Stimulated activated CD8-positive, alpha-beta memory T cell treated with anti-CD3 and anti-CD28 coated beads, Interleukin-4, amount 100 ng/mL, for 24 hours (primary cell): ENCODE data around the gene DGKI.

Source experiments
- DNase-seq: peaks from one replicate; pipeline ENCODE4 v3.0.0-alpha.2; 2020; ENCODE audit warnings: low read depth

DGKI gene

DNA sequence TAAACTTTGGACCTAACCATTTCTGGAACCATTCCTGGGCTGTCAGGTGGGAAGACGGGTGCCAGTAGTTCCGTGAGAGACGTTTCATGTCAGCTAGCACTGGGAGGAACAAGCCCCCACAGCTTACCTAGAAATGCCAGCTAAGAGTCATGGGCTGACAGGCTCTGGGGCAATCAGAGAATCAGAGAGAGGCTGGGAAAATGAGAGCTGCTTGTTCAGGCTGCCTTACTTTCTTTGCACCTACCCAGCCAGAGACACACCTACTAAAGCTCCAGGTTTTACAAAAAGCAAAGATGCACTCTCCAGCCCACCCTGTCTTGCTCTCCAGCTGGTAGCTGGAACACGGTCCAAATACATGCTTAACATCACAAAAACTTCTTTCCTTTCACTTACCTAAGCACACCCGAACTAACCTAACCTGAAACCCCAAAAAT, 503.9 kb downstream of the DGKI start:
- DNase-seq: no peak

DNA sequence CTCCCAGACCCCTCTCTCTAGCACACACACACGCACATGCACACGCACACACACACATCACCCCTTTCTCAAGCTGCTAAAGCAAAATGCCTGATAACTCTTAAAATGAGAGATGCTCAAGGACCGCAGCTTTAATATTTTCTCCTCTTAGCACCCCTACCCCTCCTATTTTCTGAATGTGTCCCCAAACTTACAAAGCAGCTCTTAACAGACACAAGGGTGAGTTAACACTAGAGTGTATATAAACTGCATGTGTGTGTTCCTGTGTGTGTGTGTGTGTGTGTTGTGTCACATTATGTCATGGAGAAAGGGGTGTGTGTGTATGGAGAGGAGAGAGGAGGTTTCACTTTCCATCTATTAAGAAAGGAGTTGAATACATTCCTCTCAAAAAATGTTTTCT, 504.5 kb downstream of the DGKI start:
- no peak for DNase-seq

DNA sequence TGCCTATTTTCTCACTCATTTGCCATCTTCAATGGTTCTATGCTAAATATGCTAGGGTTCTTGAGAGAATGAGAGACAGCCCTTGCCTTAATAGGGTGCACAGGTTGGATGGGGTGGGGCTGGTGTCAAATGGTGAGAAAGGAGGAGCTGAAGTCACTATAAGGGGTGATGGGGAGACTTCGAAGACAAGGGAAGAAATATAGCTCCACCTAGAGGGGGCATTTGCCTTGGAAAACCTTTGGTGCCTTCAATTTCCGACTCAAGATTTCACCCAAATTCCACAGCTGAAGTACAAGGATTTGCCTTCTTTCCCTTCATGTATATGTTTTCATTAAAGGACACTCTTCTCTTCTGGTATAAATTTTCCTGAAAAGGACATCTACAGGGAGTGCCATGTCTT, 508.9 kb downstream of the DGKI start:
- no peak for DNase-seq

DNA sequence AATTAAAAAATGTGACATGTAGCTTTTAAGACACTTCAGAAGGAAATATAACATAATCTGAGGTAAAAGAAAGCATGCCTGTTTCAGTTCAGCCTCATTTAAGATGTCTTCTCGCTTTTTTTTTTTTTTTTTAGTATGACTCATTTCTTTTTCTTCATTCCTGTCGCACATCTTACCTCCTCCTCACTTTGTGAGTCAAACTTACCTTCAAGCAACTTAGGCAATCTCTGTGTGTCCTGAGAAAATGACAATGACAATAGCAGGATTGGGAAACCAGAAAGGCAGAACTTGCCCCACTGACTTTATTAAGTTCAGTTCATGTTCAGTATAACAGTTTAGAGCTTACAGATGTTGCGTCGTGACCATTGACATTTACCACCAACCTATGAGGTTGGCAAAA, 511.0 kb downstream of the DGKI start:
- DNase-seq: no peak

DNA sequence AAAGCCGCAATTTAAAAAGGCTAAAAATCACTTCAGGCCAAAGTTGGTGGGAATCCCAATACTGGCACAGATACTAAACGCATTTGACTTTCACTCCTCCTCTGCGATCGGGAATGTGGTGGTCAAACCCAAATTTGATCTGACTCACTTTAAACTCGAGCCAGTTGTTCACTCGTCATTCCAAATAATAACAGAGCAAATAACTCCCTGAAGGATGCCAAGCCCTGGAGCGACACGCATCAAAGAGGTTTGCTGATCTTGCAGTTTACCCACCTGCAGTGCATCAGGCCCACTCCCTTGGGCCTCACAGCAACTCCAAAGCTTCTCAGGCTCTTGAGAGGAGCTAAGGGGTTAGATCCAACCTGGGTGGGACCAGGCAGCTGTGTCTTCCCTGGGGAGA, 515.4 kb downstream of the DGKI start:
- DNase-seq: no peak
